MM.1S (cell line): ENCODE results near the gene AAK1.

Experiments used
- DNase-seq: peaks from one replicate; pipeline ENCODE4 v3.0.0-alpha.2; 2015
- H2AFZ ChIP-seq: fragments of 300-600 bp; sonication (generic); 2 replicates; pipeline ENCODE4 v1.6.0; 2016; ENCODE audit warnings: antibody characterized with exemption, low read length
- H3F3A ChIP-seq: fragments of 300-600 bp; sonication (generic); 2 replicates; pipeline ENCODE4 v1.6.1; 2016; ENCODE audit warnings: mild to moderate bottlenecking, antibody characterized with exemption, low read length, moderate library complexity, mixed read lengths; ENCODE audit not compliant: insufficient read depth
- H3K27ac ChIP-seq: fragments of 300-600 bp; sonication (generic); 2 replicates; pipeline ENCODE4 v1.5.1; 2016; ENCODE audit warnings: mild to moderate bottlenecking, low read length
- H3K27me3 ChIP-seq: fragments of 300-600 bp; sonication (generic); replicated peaks from 2 replicates; pipeline ENCODE4 v1.6.0; 2016; ENCODE audit warnings: low read length; ENCODE audit not compliant: insufficient read depth
- H3K36me3 ChIP-seq: fragments of 300-600 bp; sonication (generic); replicated peaks from 2 replicates; pipeline ENCODE4 v1.6.1; 2016; ENCODE audit warnings: mild to moderate bottlenecking, low read length, mixed read lengths; ENCODE audit not compliant: insufficient read depth
- H3K4me1 ChIP-seq: fragments of 300-600 bp; sonication (generic); 2 replicates; pipeline ENCODE4 v1.6.1; 2016; ENCODE audit warnings: low read length, mixed read lengths
- H3K4me2 ChIP-seq: fragments of 300-600 bp; sonication (generic); 2 replicates; pipeline ENCODE4 v1.6.0; 2016; ENCODE audit warnings: low read depth, low read length
- H3K4me3 ChIP-seq: fragments of 300-600 bp; sonication (generic); 2 replicates; pipeline ENCODE4 v1.5.1; 2016; ENCODE audit warnings: low read length, mixed read lengths
- H3K79me2 ChIP-seq: fragments of 300-600 bp; sonication (generic); 2 replicates; pipeline ENCODE4 v1.6.1; 2016; ENCODE audit warnings: mixed run types, low read length, mixed read lengths
- H3K9ac ChIP-seq: fragments of 300-600 bp; sonication (generic); 2 replicates; pipeline ENCODE4 v1.6.1; 2016; ENCODE audit warnings: low read length, mixed read lengths
- H3K9me2 ChIP-seq: fragments of 300-600 bp; sonication (generic); replicated peaks from 2 replicates; pipeline ENCODE4 v1.6.1; 2016; ENCODE audit warnings: mild to moderate bottlenecking, low read length, mixed read lengths; ENCODE audit not compliant: insufficient read depth
- H3K9me3 ChIP-seq: fragments of 300-600 bp; sonication (generic); replicated peaks from 2 replicates; pipeline ENCODE4 v1.6.1; 2016; ENCODE audit warnings: mild to moderate bottlenecking, low read length, mixed read lengths; ENCODE audit not compliant: insufficient read depth
- H4K20me1 ChIP-seq: fragments of 300-600 bp; sonication (generic); 2 replicates; pipeline ENCODE4 v1.6.1; 2016; ENCODE audit warnings: mild to moderate bottlenecking, low read length, moderate library complexity, mixed read lengths; ENCODE audit not compliant: insufficient read depth
- EZH2 ChIP-seq: fragments of 300-600 bp; sonication (generic); optimal IDR thresholded peaks from 2 replicates; pipeline ENCODE3; 2017; ENCODE audit warnings: low read depth, mild to moderate bottlenecking, antibody characterized with exemption, low read length, mixed read lengths
- EZH2phosphoT487 ChIP-seq: fragments of 300-600 bp; sonication (generic); IDR thresholded peaks from 2 replicates; pipeline ENCODE4 v1.6.1; 2018; ENCODE audit warnings: antibody characterized with exemption, low read length
- TF ChIP-seq, protein P1 (sequence below): fragments of 300-600 bp; sonication (generic); IDR thresholded peaks from 2 replicates; pipeline ENCODE4 v1.5.1; 2016; ENCODE audit warnings: antibody characterized with exemption, low read length, mixed read lengths

The AAK1 gene

DNA sequence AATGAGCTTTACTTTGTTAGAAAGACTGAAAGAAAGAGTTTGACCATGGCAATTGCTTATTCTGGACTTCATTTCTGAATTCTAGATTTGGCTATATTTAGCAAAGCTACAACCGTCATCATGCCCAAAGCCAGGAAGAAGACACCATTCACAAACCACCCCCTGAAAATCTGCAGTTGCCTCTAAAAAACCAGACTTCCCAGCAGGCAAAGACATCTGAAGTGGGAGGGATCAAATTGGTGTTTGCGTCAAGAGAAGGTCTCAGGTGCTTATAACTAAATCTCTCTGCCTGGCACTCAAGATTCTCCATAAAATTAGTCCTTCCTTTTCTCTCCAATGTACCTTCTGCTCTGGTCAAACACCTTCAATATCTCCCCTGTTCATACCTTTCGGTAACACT, 5.6 kb downstream of the AAK1 start:
- Histone ChIP-seq H3K4me3 (no peak overlapping the region), H3F3A (no peaks in the 10 kb centered on the region; the same call in 1 of the 2 replicates), H3K27me3 (no peaks in the 10 kb centered on the region), H3K27ac (no peak overlapping the region), H2AFZ (no peak overlapping the region), H3K4me1 (peaks cover 15% of the 10 kb centered on the region; the same call in 1 of the 2 replicates), H3K9ac (no peak overlapping the region), H4K20me1 (0 out of 2 replicates have a peak, but pooled peaks cover 3% of the 10 kb centered on the region), H3K36me3 (0 out of 2 replicates have a peak, but pooled peaks cover 5% of the 10 kb centered on the region), H3K79me2 (peaks cover 66% of the 10 kb centered on the region), H3K4me2 (no peak overlapping the region), H3K9me3 (no peaks in the 10 kb centered on the region), H3K9me2 (no peaks in the 10 kb centered on the region)
- TF ChIP-seq EZH2phosphoT487 (no peak), EZH2 (no peak)
- TF ChIP-seq, protein P1, sequence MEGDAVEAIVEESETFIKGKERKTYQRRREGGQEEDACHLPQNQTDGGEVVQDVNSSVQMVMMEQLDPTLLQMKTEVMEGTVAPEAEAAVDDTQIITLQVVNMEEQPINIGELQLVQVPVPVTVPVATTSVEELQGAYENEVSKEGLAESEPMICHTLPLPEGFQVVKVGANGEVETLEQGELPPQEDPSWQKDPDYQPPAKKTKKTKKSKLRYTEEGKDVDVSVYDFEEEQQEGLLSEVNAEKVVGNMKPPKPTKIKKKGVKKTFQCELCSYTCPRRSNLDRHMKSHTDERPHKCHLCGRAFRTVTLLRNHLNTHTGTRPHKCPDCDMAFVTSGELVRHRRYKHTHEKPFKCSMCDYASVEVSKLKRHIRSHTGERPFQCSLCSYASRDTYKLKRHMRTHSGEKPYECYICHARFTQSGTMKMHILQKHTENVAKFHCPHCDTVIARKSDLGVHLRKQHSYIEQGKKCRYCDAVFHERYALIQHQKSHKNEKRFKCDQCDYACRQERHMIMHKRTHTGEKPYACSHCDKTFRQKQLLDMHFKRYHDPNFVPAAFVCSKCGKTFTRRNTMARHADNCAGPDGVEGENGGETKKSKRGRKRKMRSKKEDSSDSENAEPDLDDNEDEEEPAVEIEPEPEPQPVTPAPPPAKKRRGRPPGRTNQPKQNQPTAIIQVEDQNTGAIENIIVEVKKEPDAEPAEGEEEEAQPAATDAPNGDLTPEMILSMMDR: no peak
- no peak for DNase-seq

- DNase-seq: no peak
These were observed 7.1 kb downstream of the AAK1 start for GRCh38 chr2:69636395-69636794.

DNA sequence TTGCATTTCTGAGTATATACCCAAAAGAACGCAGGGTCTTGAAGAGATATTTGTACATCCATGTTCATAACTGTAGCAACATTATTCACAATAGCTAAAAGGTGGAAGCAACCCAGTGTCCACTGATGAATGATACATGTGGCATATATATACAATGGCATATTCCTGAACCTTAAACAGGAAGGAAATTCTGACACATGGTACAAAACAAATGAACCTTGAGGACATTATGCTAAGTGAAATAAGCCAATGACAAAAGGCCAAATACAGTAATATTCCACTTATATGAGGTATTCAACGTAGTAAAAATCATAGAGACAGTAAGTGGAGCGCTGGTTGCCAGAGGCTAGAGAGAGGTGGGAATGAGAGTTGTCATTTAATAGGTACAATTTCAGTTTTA, 8.1 kb downstream of the AAK1 start:
- Histone ChIP-seq H3F3A (no peaks in the 10 kb centered on the region), H3K27ac (no peak overlapping the region), H2AFZ (no peak overlapping the region), H3K9ac (no peak overlapping the region), H3K4me3 (no peak overlapping the region), H3K27me3 (no peaks in the 10 kb centered on the region), H3K9me3 (no peaks in the 10 kb centered on the region), H3K79me2 (peaks cover 59% of the 10 kb centered on the region), H3K4me2 (no peak overlapping the region), H4K20me1 (0 out of 2 replicates have a peak, but pooled peaks cover 7% of the 10 kb centered on the region), H3K9me2 (no peaks in the 10 kb centered on the region), H3K4me1 (no peaks in the 10 kb centered on the region), H3K36me3 (0 out of 2 replicates have a peak, but pooled peaks cover 5% of the 10 kb centered on the region)
- DNase-seq: no peak
- TF ChIP-seq, protein P1: no peak
- TF ChIP-seq EZH2: no peak

More at GRCh38 chr2:69636395-69636794, 7.1 kb downstream of the AAK1 start:
- 0 out of 2 replicates have a peak, but pooled peaks cover 5% of the 10 kb centered on the region for H3K36me3 ChIP-seq
- 0 out of 2 replicates have a peak, but pooled peaks cover 4% of the 10 kb centered on the region for H4K20me1 ChIP-seq
- H3K9me2 ChIP-seq: no peaks in the 10 kb centered on the region
- 0 out of 2 replicates have a peak, but pooled peaks cover 6% of the 10 kb centered on the region for H3K4me1 ChIP-seq
- H3K9me3 ChIP-seq: no peaks in the 10 kb centered on the region
- no peaks in the 10 kb centered on the region for H3F3A ChIP-seq
- H2AFZ ChIP-seq: no peak overlapping the region
- no peak overlapping the region for H3K27ac ChIP-seq
- no peak overlapping the region for H3K4me2 ChIP-seq
- H3K4me3 ChIP-seq: no peak overlapping the region
- H3K27me3 ChIP-seq: no peaks in the 10 kb centered on the region
- peaks cover 59% of the 10 kb centered on the region for H3K79me2 ChIP-seq
- no peak overlapping the region for H3K9ac ChIP-seq
- TF ChIP-seq EZH2: no peak
- no peak for TF ChIP-seq EZH2phosphoT487
- TF ChIP-seq, protein P1: no peak
